Caco-2 (cell line): ENCODE results near the gene ATP8A2. TPM values are rescaled to one million over a fixed set of nuclear protein-coding genes. Genes with fewer than 3 reads are reported as not detected.

Experiments
- BruUV-seq: library from RNA; stranded (reverse); fragments of 400-500 nt; replicated peaks from 2 replicates; lab custom pipeline; 2021; lab: Mats Ljungman, UMichigan
- CTCF ChIA-PET: fragments of 300-600 bp; sonication (Branson Sonifier 250); formaldehyde crosslinking; loops from one replicate; lab custom pipeline; 2022; ENCODE audit warnings: antibody characterized with exemption; lab: Charles Lee
- POLR2A ChIA-PET: fragments of 300-600 bp; sonication (Branson Sonifier 250); formaldehyde crosslinking; loops from one replicate; lab custom pipeline; 2022; ENCODE audit warnings: antibody characterized with exemption; lab: Charles Lee
- DNase-seq, 2 experiments: peaks; one replicate each; pipeline versions ENCODE4 v3.0.0 to v3.0.0-alpha.2; 2020 to 2022
- H3K27me3 ChIP-seq: replicated peaks from 2 replicates; pipeline ENCODE4 v1.6.0; 2011; ENCODE audit warnings: low read length; ENCODE audit not compliant: control insufficient read depth, insufficient read depth
- H3K36me3 ChIP-seq: 2 replicates; pipeline ENCODE4 v1.5.1; 2011; ENCODE audit warnings: low read length; ENCODE audit not compliant: control insufficient read depth, insufficient read depth
- H3K4me1 ChIP-seq: fragments of 250-450 bp; sonication (Bioruptor Pico); 2 replicates; pipeline ENCODE4 v1.5.1; 2020; ENCODE audit warnings: mild to moderate bottlenecking
- H3K4me3 ChIP-seq: 2 replicates; pipeline ENCODE4 v1.5.1; 2011; ENCODE audit warnings: low read depth, mild to moderate bottlenecking, control low read depth, low read length
- H3K9me3 ChIP-seq: fragments of 250-450 bp; sonication (Bioruptor Pico); 2 replicates; pipeline ENCODE4 v1.5.1; 2020; ENCODE audit warnings: mild to moderate bottlenecking, moderate library complexity
- H3K27ac Mint-ChIP-seq: one replicate; pipeline ENCODE4 v1.8.0; 2022; ENCODE audit warnings: mixed read lengths; ENCODE audit not compliant: unreplicated experiment
- H3K27me3 Mint-ChIP-seq: one replicate; pipeline ENCODE4 v1.8.0; 2022; ENCODE audit warnings: mixed read lengths; ENCODE audit not compliant: insufficient read depth, unreplicated experiment
- H3K36me3 Mint-ChIP-seq: one replicate; pipeline ENCODE4 v1.8.0; 2022; ENCODE audit warnings: mild to moderate bottlenecking, mixed read lengths; ENCODE audit not compliant: insufficient read depth, unreplicated experiment
- H3K4me1 Mint-ChIP-seq: one replicate; pipeline ENCODE4 v1.8.0; 2022; ENCODE audit warnings: low read depth, mixed read lengths; ENCODE audit not compliant: unreplicated experiment
- H3K4me3 Mint-ChIP-seq: one replicate; pipeline ENCODE4 v1.8.0; 2022; ENCODE audit warnings: mild to moderate bottlenecking, moderate library complexity, mixed read lengths; ENCODE audit not compliant: unreplicated experiment
- H3K9me3 Mint-ChIP-seq: one replicate; pipeline ENCODE4 v1.8.0; 2022; ENCODE audit warnings: mixed read lengths; ENCODE audit not compliant: unreplicated experiment
- CTCF ChIP-seq, 2 experiments: fragments of 200-600 bp in 1 of 2; IDR thresholded peaks; 1 replicate in 1 of 2; 2 replicates in 1 of 2; pipeline versions ENCODE4 v1.5.1 to v1.8.0; 2011 to 2022; ENCODE audit warnings: antibody characterized with exemption in 1 of 2, control low read depth in 1 of 2, inconsistent platforms in 1 of 2, low read depth in 1 of 2, low read length in 1 of 2, mild to moderate bottlenecking in 1 of 2, moderate library complexity in 1 of 2; ENCODE audit not compliant: insufficient read depth in 1 of 2, severe bottlenecking in 1 of 2, unreplicated experiment in 1 of 2
- intact Hi-C: fragments of 100-400 bp; cut with micrococcal nuclease; formaldehyde crosslinking; loops from one replicate; pipeline ENCODE4 v1.10.0; 2022; ENCODE audit not compliant: unreplicated experiment
- total RNA-seq: library from RNA; stranded (reverse); gene quantifications from 2 replicates; pipeline ENCODE4 v1.2.3, GENCODE V29; 2022

ATP8A2 gene
- total RNA-seq, 1 experiment from 2014 or later, result 0.05 TPM

DNA sequence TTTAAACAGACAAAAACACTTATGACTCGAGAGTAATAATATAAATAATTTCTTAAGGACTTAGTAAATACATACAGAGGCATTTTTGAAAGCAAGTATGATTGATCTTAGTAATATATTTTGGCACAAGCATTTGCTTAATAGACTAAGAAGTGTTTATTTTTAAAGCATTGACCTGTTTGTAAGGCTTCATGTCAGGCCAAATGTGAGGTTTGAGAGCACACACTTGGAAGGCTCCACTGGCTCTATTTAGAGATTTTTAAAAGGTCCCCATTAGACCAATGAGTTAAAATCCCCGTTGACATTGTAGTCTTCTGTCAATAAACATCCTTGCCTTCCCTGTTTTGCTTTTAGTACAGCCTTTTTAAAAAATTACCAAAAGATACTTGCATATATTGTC is 50.4 kb downstream of the ATP8A2 start:
- Histone ChIP-seq H3K36me3 (no peaks in the 10 kb centered on the region), H3K27me3 (no peaks in the 10 kb centered on the region), H3K4me1 (no peaks in the 10 kb centered on the region), H3K4me3 (no peak overlapping the region), H3K9me3 (peaks cover 5% of the 10 kb centered on the region; the same call in 1 of the 2 replicates)
- Mint-ChIP-seq H3K9me3 (no peaks in the 10 kb centered on the region), H3K4me3 (no peak overlapping the region), H3K4me1 (no peaks in the 10 kb centered on the region), H3K36me3 (no peaks in the 10 kb centered on the region), H3K27ac (no peak overlapping the region), H3K27me3 (peaks cover 10% of the 10 kb centered on the region)
- CTCF ChIA-PET, result no interaction called here
- POLR2A ChIA-PET, result no interaction called here
- TF ChIP-seq CTCF (IDR thresholded peaks at IDR 0.05; ENCODE audit: insufficient read depth in 1 of 2, low read depth in 1 of 2, low read length in 1 of 2, severe bottlenecking in 1 of 2, unreplicated experiment in 1 of 2), result no peak
- intact Hi-C loops, result no loop called here
- BruUV-seq, result no TSS peak
- no peak for DNase-seq

DNA sequence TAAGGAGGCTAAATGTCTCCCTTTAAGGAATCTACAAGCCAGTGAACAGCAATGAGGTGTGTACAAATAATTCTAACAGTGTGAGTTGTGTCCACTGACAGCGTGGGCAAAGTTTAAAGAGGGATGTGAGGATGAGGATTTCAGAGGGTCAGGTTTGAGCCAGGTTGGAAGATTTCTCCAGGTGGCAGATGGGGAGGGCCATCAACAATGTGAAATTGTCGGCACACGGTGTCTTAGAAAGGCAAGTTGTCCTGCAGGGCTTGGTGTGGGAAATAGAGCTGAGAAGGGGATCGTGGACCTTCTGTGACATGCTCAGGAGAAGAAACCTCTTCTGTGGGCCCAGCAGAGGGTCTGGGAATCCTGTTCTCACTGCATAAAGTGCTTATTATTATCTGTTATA is 52.1 kb downstream of the ATP8A2 start:
- H3K4me1 Mint-ChIP-seq, result no peaks in the 10 kb centered on the region
- Histone ChIP-seq H3K9me3 (peaks cover 5% of the 10 kb centered on the region; the same call in 1 of the 2 replicates), H3K4me3 (no peak overlapping the region), H3K36me3 (no peaks in the 10 kb centered on the region), H3K4me1 (no peaks in the 10 kb centered on the region), H3K27me3 (no peaks in the 10 kb centered on the region)
- H3K27ac Mint-ChIP-seq, result no peak overlapping the region
- H3K27me3 Mint-ChIP-seq, result peaks cover 3% of the 10 kb centered on the region
- CTCF ChIA-PET, result no interaction called here
- H3K9me3 Mint-ChIP-seq, result no peaks in the 10 kb centered on the region
- no peaks in the 10 kb centered on the region for H3K36me3 Mint-ChIP-seq
- no TSS peak for BruUV-seq
- intact Hi-C loops, result no loop called here
- POLR2A ChIA-PET, result no interaction called here
- no peak for TF ChIP-seq CTCF (IDR thresholded peaks at IDR 0.05; ENCODE audit: insufficient read depth in 1 of 2, low read depth in 1 of 2, low read length in 1 of 2, severe bottlenecking in 1 of 2, unreplicated experiment in 1 of 2)
- no peak overlapping the region for H3K4me3 Mint-ChIP-seq
- DNase-seq, result no peak

DNA sequence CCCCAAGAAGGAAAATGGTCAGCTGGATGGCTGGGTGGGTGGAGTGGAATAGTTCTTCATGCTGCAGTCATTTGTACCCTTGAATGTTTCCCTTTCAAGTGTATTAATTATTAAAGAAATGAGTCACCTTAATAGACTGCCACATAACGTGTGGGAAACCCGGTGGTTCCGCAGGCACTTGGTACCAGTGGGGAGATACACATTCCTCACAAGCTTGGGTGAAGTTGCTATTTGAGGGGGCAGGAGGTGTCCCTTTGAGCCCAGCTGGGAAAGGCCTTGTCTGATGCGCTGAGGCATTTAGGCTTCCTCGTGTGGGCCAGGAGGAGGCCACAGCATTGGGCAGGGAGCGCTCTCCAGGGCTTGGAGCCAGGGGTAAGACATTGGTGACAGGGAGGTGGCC is 57.7 kb downstream of the ATP8A2 start:
- H3K27ac Mint-ChIP-seq, result no peak overlapping the region
- peaks cover 5% of the 10 kb centered on the region; the same call in 1 of the 2 replicates for H3K9me3 ChIP-seq
- no peak for DNase-seq
- POLR2A ChIA-PET, result no interaction called here
- no peak overlapping the region for H3K4me3 ChIP-seq
- H3K27me3 Mint-ChIP-seq, result peaks cover 15% of the 10 kb centered on the region
- H3K4me1 ChIP-seq, result no peaks in the 10 kb centered on the region
- H3K36me3 ChIP-seq, result no peaks in the 10 kb centered on the region
- no TSS peak for BruUV-seq
- H3K36me3 Mint-ChIP-seq, result no peaks in the 10 kb centered on the region
- H3K4me1 Mint-ChIP-seq, result no peaks in the 10 kb centered on the region
- CTCF ChIA-PET, result no interaction called here
- no peak for TF ChIP-seq CTCF (IDR thresholded peaks at IDR 0.05; ENCODE audit: insufficient read depth in 1 of 2, low read depth in 1 of 2, low read length in 1 of 2, severe bottlenecking in 1 of 2, unreplicated experiment in 1 of 2)
- no peaks in the 10 kb centered on the region for H3K27me3 ChIP-seq
- intact Hi-C loops, result no loop called here
- H3K4me3 Mint-ChIP-seq, result no peak overlapping the region
- H3K9me3 Mint-ChIP-seq, result no peaks in the 10 kb centered on the region
